Astrocyte of the cerebellum (primary cell): ENCODE data around the gene ASTN2.

ENCODE experiments used
- DNase-seq: peaks from one replicate; pipeline ENCODE4 v3.0.0-alpha.2; 2011; ENCODE audit warnings: low read depth
- H3K4me3 ChIP-seq: 2 replicates; pipeline ENCODE4 v1.5.1; 2011; ENCODE audit warnings: mild to moderate bottlenecking, low read depth, low read length, moderate library complexity
- CTCF ChIP-seq: IDR thresholded peaks from 2 replicates; pipeline ENCODE4 v1.5.1; 2012; ENCODE audit warnings: low read length, low read depth, moderate library complexity, mild to moderate bottlenecking; ENCODE audit errors: missing control alignments
- in situ Hi-C: cut with HindIII; loops from 2 replicates; pipeline ENCODE4 v1.10.0; 2017; ENCODE audit warnings: low sequenced_read_pairs

Gene ASTN2

GRCh38 chr9:116549786-116550660 lies 864.8 kb downstream of the ASTN2 start:
- no peak for DNase-seq
- no peak overlapping the region for H3K4me3 ChIP-seq
- in situ Hi-C loops: no loop called here
- TF ChIP-seq CTCF: no peak

- no peak for TF ChIP-seq CTCF
- DNase-seq: peak; percentile 83
- in situ Hi-C loops: no loop called here
- H3K4me3 ChIP-seq: no peak overlapping the region
These were observed 865.7 kb downstream of the ASTN2 start for GRCh38 chr9:116549061-116549664.

- no peak for DNase-seq
- H3K4me3 ChIP-seq: no peak overlapping the region
- in situ Hi-C loops: no loop called here
- TF ChIP-seq CTCF: no peak
These were observed 867.0 kb downstream of the ASTN2 start for GRCh38 chr9:116547729-116548426.

- in situ Hi-C loops: no loop called here
- TF ChIP-seq CTCF: no peak
- DNase-seq: no peak
These were observed 867.9 kb downstream of the ASTN2 start for GRCh38 chr9:116546711-116547581.

GRCh38 chr9:116544896-116545295 lies 870.0 kb downstream of the ASTN2 start:
- in situ Hi-C loops: no loop called here
- no peak for TF ChIP-seq CTCF
- no peak for DNase-seq
- no peak overlapping the region for H3K4me3 ChIP-seq

More at GRCh38 chr9:116546711-116547581, 867.9 kb downstream of the ASTN2 start:
- H3K4me3 ChIP-seq: no peak overlapping the region

GRCh38 chr9:116543731-116544400 lies 871.0 kb downstream of the ASTN2 start:
- H3K4me3 ChIP-seq: no peak overlapping the region
- in situ Hi-C loops: no loop called here
- DNase-seq: no peak
- TF ChIP-seq CTCF: no peak
